CD4-positive, alpha-beta T cell (primary cell): ENCODE measurements around the gene TGIF2. TPM values are rescaled to one million over a fixed set of nuclear protein-coding genes. Genes with fewer than 3 reads are reported as not detected.

ENCODE experiments used
- ATAC-seq: fragments of 200-7000 bp; cut with Tn5 transposase; one replicate; pipeline ENCODE4 v1.10.0; 2022; ENCODE audit warnings: mild to moderate bottlenecking; ENCODE audit not compliant: poor library complexity
- CTCF ChIA-PET: fragments of 350-600 bp; sonication (Branson Sonifier 250); formaldehyde crosslinking; loops from one replicate; lab custom pipeline; 2021; ENCODE audit warnings: antibody characterized with exemption, inconsistent platforms; lab: Charles Lee
- POLR2A ChIA-PET: fragments of 350-600 bp; sonication (Branson Sonifier 250); formaldehyde crosslinking; loops from one replicate; lab custom pipeline; 2021; ENCODE audit warnings: antibody characterized with exemption, inconsistent platforms; lab: Charles Lee
- DNase-seq, 14 experiments: peaks; one replicate each; pipeline ENCODE4 v3.0.0-alpha.2; 2013 to 2020; ENCODE audit warnings: mixed read lengths in 2 of 14
- H3K27ac ChIP-seq, 2 donors: one replicate each; pipeline versions ENCODE4 v1.5.1 to v1.7.0; 2013; ENCODE audit warnings: low read length in 2 of 2, low read depth in 1 of 2, mild to moderate bottlenecking in 1 of 2
- H3K27me3 ChIP-seq, 2 experiments: 1 replicate in 1 of 2; 2 replicates in 1 of 2; pipeline versions ENCODE4 v1.6.1 to v1.7.0; 2013; ENCODE audit warnings: low read length in 2 of 2, control low read depth in 1 of 2, mild to moderate bottlenecking in 1 of 2, moderate library complexity in 1 of 2; ENCODE audit not compliant: insufficient read depth in 2 of 2, control insufficient read depth in 1 of 2
- H3K36me3 ChIP-seq: one replicate; pipeline ENCODE4 v1.6.1; 2013; ENCODE audit warnings: low read length, control low read depth; ENCODE audit not compliant: insufficient read depth
- H3K4me1 ChIP-seq: one replicate; pipeline ENCODE4 v1.6.1; 2013; ENCODE audit warnings: low read length, control low read depth; ENCODE audit not compliant: insufficient read depth
- H3K4me3 ChIP-seq: one replicate; pipeline ENCODE4 v1.5.1; 2013; ENCODE audit warnings: mild to moderate bottlenecking, low read length, moderate library complexity
- H3K9me3 ChIP-seq, 2 experiments: 1 replicate in 1 of 2; 2 replicates in 1 of 2; pipeline versions ENCODE4 v1.6.1 to v1.7.0; 2013; ENCODE audit warnings: low read length in 2 of 2, mild to moderate bottlenecking in 2 of 2, control low read depth in 1 of 2, moderate library complexity in 1 of 2; ENCODE audit not compliant: control insufficient read depth in 1 of 2, insufficient read depth in 1 of 2
- H3K27ac Mint-ChIP-seq: one replicate; pipeline ENCODE4 v1.8.0; 2020; ENCODE audit warnings: mixed read lengths
- H3K27me3 Mint-ChIP-seq: one replicate; pipeline ENCODE4 v1.8.0; 2021; ENCODE audit warnings: mixed read lengths
- H3K36me3 Mint-ChIP-seq: one replicate; pipeline ENCODE4 v1.8.0; 2021; ENCODE audit warnings: low read depth, mixed read lengths
- H3K4me1 Mint-ChIP-seq: one replicate; pipeline ENCODE4 v1.8.0; 2021; ENCODE audit warnings: low read depth, mixed read lengths
- H3K4me3 Mint-ChIP-seq: one replicate; pipeline ENCODE4 v1.8.0; 2020; ENCODE audit warnings: mild to moderate bottlenecking, mixed read lengths
- H3K9me3 Mint-ChIP-seq: one replicate; pipeline ENCODE4 v1.8.0; 2020; ENCODE audit warnings: mixed read lengths
- intact Hi-C, 2 experiments: fragments of 100-400 bp; cut with DNase I in 1 of 2; cut with micrococcal nuclease in 1 of 2; formaldehyde crosslinking; loops; one replicate each; pipeline versions ENCODE4 v1.15.1 to v1.9.0; 2023 to 2025; cut with DNase I, micrococcal nuclease
- total RNA-seq, 174 experiments: library from RNA in 2 of 174; stranded (reverse) in 2 of 174; gene quantifications; one replicate each; pipeline ENCODE4 v1.2.3 and lab custom pipeline; 2021 to 2026
- TF ChIP-seq, protein P1 (sequence below): fragments of 200-600 bp; IDR thresholded peaks from one replicate; pipeline ENCODE4 v1.8.0; 2022; ENCODE audit warnings: antibody characterized with exemption, mild to moderate bottlenecking

Gene TGIF2
- total RNA-seq, 2 experiments from 2014 or later = 29.2 to 34.5 TPM

DNA sequence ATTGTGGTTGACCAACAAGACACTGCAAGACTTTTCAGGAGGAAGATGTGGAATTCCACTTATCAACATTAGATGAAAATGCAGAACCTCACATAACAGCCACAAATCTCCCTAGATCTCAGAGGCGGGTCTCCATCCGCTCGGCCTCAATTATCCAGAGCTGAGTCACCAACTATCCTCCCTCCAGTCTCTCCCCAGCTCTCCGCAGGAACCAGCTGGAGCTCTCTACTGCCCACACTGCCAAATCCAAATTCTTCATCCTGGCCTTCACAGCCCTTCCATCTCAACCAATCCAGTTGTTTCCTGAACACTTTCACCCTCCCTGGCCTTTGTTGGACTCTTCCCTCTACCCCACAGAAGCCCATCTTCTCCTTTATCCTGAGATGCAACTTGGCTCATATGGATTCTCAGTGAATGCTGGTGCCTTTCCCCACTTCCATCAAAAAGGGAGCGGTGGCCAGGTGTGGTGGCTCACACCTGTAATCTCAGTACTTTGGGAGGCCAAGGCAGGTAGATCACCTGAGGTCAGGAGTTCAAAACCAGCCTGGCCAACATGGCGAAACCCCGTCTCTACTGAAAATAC, 3.5 kb upstream of the TGIF2 start:
- peak overlapping the region; percentile 97 for H3K27ac Mint-ChIP-seq
- POLR2A ChIA-PET = interaction anchor here (1.3 to 1.6 kb wide), 2 partner anchors 36 to 176 kb away, joined by 3 to 7 read pairs; partner anchors contain the start of genes NDRG3 and RAB5IF
- CTCF ChIA-PET = interaction anchor here (0.6 kb wide), 1 partner anchor 50 kb away, joined by 3 read pairs; no protein-coding TSS in a partner anchor
- TF ChIP-seq, protein P1, sequence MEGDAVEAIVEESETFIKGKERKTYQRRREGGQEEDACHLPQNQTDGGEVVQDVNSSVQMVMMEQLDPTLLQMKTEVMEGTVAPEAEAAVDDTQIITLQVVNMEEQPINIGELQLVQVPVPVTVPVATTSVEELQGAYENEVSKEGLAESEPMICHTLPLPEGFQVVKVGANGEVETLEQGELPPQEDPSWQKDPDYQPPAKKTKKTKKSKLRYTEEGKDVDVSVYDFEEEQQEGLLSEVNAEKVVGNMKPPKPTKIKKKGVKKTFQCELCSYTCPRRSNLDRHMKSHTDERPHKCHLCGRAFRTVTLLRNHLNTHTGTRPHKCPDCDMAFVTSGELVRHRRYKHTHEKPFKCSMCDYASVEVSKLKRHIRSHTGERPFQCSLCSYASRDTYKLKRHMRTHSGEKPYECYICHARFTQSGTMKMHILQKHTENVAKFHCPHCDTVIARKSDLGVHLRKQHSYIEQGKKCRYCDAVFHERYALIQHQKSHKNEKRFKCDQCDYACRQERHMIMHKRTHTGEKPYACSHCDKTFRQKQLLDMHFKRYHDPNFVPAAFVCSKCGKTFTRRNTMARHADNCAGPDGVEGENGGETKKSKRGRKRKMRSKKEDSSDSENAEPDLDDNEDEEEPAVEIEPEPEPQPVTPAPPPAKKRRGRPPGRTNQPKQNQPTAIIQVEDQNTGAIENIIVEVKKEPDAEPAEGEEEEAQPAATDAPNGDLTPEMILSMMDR = no peak
- no peak overlapping the region for H3K27ac ChIP-seq
- peaks cover 8% of the 10 kb centered on the region for H3K36me3 Mint-ChIP-seq
- H3K9me3 ChIP-seq = peaks cover 5 to 12% of the 10 kb centered on the region in 2 experiments
- no peak overlapping the region for H3K4me3 ChIP-seq
- peaks cover 23% of the 10 kb centered on the region for H3K4me1 ChIP-seq
- no peak for DNase-seq
- H3K4me1 Mint-ChIP-seq = peaks cover 23% of the 10 kb centered on the region
- no peaks in the 10 kb centered on the region for H3K27me3 ChIP-seq
- no peaks in the 10 kb centered on the region for H3K36me3 ChIP-seq
- intact Hi-C loops = loop anchor here (5.0 kb wide), 1 partner anchor 108 kb away; no protein-coding TSS in a partner anchor
- H3K27me3 Mint-ChIP-seq = no peaks in the 10 kb centered on the region
- H3K9me3 Mint-ChIP-seq = peaks cover under 1% of the 10 kb centered on the region
- no peak overlapping the region for H3K4me3 Mint-ChIP-seq
- ATAC-seq = no peak

- intact Hi-C loops = loop anchor here (1.0 to 5.0 kb wide), 4 partner anchors 15 to 110 kb away; no protein-coding TSS in a partner anchor
- POLR2A ChIA-PET = interaction anchor here (0.6 to 8.2 kb wide), 9 partner anchors 10 to 174 kb away, joined by 3 to 121 read pairs (median 5); partner anchors contain the start of genes RAB5IF and SLA2
- DNase-seq = peak in 3 of 14 experiments; percentile 14 to 44 (median 35)
Measured at GRCh38 chr20:36571564-36572504, 1.6 kb upstream of the TGIF2 start.

More at GRCh38 chr20:36571564-36572504, 1.6 kb upstream of the TGIF2 start:
- H3K27ac ChIP-seq = peak overlapping the region; percentile 94 to 96
- no peaks in the 10 kb centered on the region for H3K27me3 Mint-ChIP-seq
- H3K9me3 ChIP-seq = no peaks in the 10 kb centered on the region
- peaks cover 21% of the 10 kb centered on the region for H3K36me3 Mint-ChIP-seq
- TF ChIP-seq, protein P1 = no peak
- H3K27ac Mint-ChIP-seq = peak overlapping the region; percentile 97
- peaks cover 40% of the 10 kb centered on the region for H3K4me1 ChIP-seq
- peak overlapping the region; percentile 95 for H3K4me3 Mint-ChIP-seq
- H3K9me3 Mint-ChIP-seq = no peaks in the 10 kb centered on the region
- no peaks in the 10 kb centered on the region for H3K36me3 ChIP-seq
- H3K27me3 ChIP-seq = no peaks in the 10 kb centered on the region
- ATAC-seq = no peak
- H3K4me3 ChIP-seq = no peak overlapping the region
- peaks cover 40% of the 10 kb centered on the region for H3K4me1 Mint-ChIP-seq
- CTCF ChIA-PET = interaction anchor here (0.7 to 8.5 kb wide), 5 partner anchors 14 to 825 kb away, joined by 3 to 57 read pairs (median 4); partner anchors contain the start of genes DSN1 and RAB5IF
